ENCODE results near the gene WDR43.

WDR43 gene

DNA sequence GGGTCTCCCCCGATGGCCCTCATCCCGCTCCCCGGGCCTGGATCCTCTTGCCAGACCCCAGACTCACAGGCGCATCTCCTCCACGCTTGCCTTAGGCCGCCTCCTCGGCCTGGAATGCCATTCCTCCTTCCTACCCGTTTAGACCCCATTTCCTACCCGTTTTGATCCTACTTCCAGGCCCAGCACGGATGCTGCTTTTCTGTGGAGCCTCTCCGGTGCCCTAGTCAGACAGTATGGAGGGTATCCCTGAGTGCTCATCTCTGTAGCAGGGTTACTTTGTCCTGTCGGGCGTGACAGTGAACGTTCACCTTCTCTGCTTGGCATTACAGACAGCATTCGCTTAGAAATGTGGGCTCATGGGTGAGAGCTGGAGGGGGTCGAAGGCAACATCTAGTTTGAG is 96.0 kb downstream of the WDR43 start:
- TF ChIP-seq, protein P1, sequence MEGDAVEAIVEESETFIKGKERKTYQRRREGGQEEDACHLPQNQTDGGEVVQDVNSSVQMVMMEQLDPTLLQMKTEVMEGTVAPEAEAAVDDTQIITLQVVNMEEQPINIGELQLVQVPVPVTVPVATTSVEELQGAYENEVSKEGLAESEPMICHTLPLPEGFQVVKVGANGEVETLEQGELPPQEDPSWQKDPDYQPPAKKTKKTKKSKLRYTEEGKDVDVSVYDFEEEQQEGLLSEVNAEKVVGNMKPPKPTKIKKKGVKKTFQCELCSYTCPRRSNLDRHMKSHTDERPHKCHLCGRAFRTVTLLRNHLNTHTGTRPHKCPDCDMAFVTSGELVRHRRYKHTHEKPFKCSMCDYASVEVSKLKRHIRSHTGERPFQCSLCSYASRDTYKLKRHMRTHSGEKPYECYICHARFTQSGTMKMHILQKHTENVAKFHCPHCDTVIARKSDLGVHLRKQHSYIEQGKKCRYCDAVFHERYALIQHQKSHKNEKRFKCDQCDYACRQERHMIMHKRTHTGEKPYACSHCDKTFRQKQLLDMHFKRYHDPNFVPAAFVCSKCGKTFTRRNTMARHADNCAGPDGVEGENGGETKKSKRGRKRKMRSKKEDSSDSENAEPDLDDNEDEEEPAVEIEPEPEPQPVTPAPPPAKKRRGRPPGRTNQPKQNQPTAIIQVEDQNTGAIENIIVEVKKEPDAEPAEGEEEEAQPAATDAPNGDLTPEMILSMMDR (IDR thresholded peaks at IDR 0.05; ENCODE audit: control insufficient read depth, extremely low read depth, insufficient read depth), result no peak
- H3K4me3 ChIP-seq (ENCODE audit: low read depth, low read length), result no peak overlapping the region
- DNase-seq (ENCODE audit: low read depth), result no peak

- H3K4me3 ChIP-seq (ENCODE audit: low read depth, low read length), result no peak overlapping the region
- DNase-seq (ENCODE audit: low read depth), result no peak
- TF ChIP-seq, protein P1 (IDR thresholded peaks at IDR 0.05; ENCODE audit: control insufficient read depth, extremely low read depth, insufficient read depth), result no peak
These were observed 96.6 kb downstream of the WDR43 start for GRCh38 chr2:28991021-28991420.

- H3K4me3 ChIP-seq (ENCODE audit: low read depth, low read length), result no peak overlapping the region
- TF ChIP-seq, protein P1 (IDR thresholded peaks at IDR 0.05; ENCODE audit: control insufficient read depth, extremely low read depth, insufficient read depth), result no peak
- no peak for DNase-seq (ENCODE audit: low read depth)
These were observed 97.0 kb downstream of the WDR43 start for GRCh38 chr2:28991460-28991859.

DNA sequence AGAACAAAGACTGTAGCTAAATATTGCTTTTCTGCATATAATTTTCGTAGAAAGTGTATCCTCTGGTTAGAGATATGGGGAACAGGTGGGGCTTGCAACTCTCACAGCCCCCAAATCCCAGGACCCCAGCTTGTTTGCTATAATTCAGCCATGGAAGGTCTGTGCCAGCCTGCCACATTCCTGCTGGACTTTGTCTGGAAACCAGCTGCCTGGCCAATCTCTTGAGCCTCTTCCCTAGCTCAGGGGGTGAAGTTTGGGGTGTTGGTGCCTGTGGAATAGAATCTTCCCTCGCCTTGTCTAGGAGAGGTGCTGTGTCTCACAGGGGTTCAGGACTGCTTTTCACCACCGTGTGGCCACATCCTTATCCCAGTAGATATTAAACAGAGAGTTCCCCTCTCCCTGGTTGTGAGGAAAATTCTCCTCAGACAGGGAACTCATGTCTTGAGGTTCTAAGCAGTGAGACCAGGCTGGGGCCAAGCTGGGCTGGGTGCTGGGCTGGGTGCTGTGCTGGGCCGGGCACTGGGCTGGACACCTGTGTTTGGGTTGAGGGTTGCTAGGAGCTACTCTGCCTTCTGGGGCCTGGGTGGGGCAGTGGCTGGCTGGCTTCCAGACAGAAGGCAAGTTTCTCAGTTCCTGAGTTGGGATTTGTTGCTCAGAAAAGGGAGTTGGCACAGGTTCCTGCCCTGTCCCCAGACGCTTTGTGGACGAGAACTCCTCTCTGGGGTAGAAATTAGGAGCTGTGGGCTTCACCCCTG is 98.9 kb downstream of the WDR43 start:
- TF ChIP-seq, protein P1 (IDR thresholded peaks at IDR 0.05; ENCODE audit: control insufficient read depth, extremely low read depth, insufficient read depth), result no peak
- DNase-seq (ENCODE audit: low read depth), result no peak
- no peak overlapping the region for H3K4me3 ChIP-seq (ENCODE audit: low read depth, low read length)

DNA sequence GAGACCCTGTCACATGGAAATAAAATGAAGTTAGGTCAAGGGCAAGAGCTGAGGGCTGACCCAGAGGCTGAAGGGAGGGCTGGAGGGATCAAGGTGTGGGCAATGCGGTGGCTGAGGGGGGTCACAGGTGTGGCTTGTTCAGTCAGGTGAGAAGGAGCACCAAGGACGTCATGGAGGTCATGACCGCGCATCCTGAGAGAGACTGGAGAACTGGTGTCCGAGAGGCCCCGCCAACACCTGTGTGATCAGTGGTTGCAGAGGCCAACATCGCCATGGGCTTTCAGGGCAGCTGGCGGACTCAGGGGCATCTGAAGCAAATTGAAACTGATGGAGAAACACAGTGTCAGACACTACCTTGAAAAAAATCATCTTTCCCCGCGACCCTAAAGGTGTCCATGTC is 99.6 kb downstream of the WDR43 start:
- no peak overlapping the region for H3K4me3 ChIP-seq (ENCODE audit: low read depth, low read length)
- no peak for DNase-seq (ENCODE audit: low read depth)
- TF ChIP-seq, protein P1 (IDR thresholded peaks at IDR 0.05; ENCODE audit: control insufficient read depth, extremely low read depth, insufficient read depth), result no peak

- TF ChIP-seq, protein P1 (IDR thresholded peaks at IDR 0.05; ENCODE audit: control insufficient read depth, extremely low read depth, insufficient read depth), result no peak
- no peak for DNase-seq (ENCODE audit: low read depth)
- no peak overlapping the region for H3K4me3 ChIP-seq (ENCODE audit: low read depth, low read length)
These were observed 100.2 kb downstream of the WDR43 start for GRCh38 chr2:28994679-28995078.
